Stimulated activated CD4-positive, alpha-beta T cell treated with anti-CD3 and anti-CD28 coated beads, Interleukin-4, amount 100 ng/mL, for 24 hours (primary cell): ENCODE measurements around the gene FZR1.
"Not testable (repeated sequence)": the region's sequence is repeated elsewhere in the genome, so short reads cannot be mapped to it uniquely, and the experiment has no call there.

Source experiments
- DNase-seq: peaks from one replicate; pipeline ENCODE4 v3.0.0-alpha.2; 2020

FZR1 gene

DNA sequence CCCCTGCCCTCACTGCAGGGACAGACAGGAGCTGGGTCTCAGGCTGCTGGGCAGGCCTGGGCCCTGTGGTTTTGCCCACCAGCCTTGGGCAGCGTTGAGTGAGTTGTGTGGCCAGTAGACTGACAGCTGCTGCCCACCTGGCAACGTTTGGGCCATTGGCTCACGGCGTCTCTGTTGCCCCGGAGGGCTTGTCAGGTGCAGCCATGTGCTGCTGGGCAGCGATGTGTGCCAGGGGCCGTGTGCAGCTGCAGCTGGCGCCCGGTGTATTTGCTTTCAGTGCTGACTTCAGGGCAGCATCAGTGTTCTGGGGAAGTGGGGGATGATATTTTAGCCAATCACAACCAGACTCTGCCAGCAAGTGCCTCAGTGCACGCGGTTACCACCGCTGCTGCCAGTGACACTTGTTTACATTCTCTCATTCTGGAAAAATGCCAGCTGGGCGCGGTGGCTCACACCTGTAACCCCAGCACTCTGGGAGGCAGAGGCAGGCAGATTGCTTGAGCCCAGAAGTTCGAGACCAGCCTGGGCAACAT, 10.6 kb downstream of the FZR1 start:
- peak; percentile 23 for DNase-seq

DNA sequence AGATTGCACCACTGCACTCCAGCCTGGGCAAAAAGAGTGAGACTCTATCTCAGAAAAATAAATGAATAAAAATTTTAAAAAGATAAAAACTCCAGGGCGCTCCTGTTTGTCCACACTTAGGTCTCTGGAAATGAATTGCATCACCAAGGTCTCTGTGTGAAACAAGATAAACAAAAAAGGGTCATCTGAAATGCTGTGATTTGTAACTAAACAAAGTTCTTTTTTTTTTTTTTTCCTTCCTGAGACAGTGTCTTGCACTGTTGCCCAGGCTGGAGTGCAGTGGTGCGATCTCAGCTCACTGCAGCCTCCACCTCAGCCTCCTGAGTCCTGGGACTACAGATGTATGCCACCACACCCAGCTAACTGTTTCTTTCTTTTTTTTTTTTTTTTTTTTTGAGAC, 11.5 kb downstream of the FZR1 start:
- no peak for DNase-seq

DNA sequence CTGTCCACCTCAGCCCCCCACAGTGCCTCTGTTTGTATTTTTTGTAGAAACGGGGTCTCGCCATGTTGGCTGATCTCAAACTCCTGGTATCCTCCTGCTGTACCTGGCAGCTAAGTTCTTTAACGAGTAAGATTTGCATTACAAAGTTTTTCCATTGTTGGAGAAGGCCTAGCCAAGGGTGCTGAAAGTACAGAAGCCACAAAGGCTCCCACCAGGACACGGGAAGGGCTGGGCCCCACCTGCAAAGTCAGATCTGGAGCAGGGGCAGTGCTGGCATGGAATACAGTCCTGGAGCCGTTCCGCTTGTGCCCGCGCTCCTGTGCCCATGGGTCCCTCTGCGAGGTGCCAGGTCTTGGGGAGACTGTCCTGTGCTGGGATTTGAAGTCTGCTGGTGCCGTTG, 12.1 kb downstream of the FZR1 start:
- DNase-seq = no peak

DNA sequence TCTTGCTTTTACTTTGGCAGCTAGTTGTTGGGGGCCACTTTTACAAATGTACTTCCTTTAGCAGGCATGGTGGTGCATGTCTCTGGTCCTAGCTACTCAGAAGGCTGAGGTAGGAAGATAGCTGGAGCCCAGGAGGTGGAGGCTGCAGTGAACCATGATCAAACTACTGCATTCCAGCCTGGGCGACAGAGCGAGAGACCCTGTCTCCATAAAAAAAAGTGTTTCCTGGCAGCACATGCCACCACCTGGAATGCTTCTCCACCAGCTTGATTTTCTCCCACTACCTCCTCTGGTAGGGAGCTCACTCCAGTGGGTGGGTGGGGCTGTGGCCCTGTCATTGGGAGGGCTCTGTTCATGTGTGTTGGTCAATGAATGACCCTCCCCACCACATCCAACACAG, 12.5 kb downstream of the FZR1 start:
- DNase-seq = no peak

DNA sequence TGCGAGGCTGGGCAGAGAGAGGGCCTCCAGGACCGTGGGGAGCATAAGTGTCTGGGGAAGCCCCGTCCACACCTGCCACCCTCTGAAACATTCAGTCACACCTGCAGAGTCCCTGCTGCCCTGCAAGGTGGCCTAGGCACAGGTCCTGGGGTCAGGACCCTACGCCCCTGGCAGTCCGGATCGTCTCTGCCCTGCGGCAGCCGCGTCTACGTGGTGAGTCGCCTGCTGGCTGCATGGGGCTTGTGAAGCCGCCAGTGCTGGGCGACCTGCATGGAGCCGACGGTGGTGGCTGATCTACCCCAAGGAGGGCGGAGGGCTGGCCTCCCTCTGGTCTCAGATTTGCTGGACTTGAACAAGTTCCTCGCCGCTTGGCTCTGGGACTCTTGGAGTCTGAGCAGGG, 13.0 kb downstream of the FZR1 start:
- DNase-seq = no peak

DNA sequence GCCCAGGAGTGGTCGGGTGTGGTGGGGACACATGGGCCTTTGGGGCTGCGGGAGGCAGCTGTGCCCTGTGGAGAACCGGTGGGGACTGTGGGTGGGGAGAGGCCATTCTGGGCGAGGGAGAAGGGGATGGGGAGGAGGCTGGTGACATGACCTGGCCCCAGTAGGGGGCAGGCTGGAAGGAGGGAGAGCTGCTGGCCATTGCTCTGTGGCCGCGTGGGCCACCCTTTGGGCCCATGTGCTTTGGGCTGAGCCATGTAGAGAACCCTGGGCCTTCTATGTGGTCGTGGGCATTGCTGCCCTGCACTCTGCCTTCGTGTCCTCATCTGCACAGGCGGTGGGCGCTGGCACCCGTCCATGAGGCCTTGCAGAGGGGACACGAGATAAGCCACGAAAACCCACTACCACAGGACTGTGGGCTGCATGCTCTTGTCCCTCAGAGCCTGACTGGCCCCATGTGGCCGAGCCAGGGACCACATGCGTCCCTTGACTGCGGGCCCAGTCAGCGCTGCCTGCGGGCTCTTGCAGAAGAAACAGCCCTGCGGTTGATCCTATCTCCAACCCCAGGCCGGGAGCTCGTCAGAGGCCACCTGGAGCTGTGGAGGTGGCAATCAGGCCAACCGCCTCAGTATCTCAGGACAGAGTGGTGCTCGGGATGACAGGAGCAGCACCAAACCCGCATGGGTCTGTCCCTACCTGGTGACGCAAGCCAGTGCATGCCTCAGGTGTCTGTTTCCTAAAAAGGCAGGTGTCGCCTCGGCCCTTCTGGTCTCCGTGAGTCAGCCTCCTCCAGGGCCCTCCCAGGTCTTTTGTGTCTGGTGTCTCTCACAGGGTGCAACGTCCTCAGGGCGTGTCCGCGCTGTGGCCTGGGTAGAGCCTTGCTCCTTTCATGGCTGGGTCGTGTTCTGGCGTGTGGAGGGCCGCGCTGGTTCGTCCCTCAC, 14.3 kb downstream of the FZR1 start:
- DNase-seq = no peak

DNA sequence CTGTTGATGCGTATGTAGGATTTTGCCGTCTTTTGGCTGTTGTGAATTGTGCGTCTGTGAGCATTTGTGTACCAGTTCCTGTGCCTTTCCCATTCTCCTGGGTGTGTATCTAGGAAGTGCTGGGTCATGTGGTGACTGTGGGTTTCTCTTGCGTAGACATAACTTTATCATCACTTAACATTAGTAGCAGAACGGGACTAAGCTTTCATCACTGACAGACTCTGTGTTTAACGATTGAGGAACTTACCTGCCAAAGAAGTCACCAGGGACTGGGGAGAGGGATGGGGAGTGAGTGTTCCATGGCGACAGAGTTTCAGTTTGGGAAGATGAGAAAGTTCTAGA, 15.0 kb downstream of the FZR1 start:
- no peak for DNase-seq

DNA sequence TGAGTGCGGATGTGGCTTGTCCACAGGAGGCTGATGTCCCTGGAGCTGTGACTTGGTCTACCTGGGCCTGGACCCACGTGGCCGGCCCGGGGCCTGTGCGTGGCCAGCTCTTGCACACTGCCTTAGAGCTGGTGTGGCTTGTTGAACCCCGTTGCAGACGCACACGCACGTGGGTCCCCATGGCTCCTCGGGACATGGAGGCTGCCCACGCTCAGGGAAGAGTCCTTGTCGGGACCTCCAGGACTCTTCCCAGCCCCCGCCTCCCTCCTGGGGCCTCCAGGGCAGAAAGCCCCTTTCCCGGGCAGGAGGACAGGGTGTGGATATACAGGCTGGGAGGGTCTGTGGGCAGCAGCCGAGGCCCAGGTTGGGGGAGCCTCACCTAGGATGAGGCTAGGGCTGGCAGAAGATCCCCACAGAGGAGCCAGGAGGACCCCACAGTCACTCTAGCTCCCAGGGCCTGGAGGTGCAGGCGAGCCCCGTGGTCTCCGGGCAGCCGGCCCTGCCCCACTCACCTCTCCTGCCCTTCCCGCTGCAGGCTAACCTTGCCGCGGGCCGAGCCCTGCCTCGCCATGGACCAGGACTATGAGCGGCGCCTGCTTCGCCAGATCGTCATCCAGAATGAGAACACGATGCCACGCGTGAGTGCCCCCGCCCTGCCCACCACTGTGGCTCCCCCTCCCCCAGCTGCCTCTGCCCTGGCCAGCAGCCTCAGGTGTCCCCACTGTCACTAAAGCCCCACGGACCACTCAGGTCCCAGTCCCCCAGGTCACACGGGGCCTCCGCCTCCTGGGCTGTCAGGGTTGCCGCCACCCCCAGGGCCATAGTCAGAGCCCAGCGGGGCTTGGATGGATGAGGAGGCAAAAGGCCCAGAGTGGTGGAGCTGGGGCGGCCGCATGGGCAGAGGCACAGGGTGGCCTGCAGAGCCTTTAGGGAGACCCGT, 16.6 kb downstream of the FZR1 start:
- DNase-seq = no peak

DNA sequence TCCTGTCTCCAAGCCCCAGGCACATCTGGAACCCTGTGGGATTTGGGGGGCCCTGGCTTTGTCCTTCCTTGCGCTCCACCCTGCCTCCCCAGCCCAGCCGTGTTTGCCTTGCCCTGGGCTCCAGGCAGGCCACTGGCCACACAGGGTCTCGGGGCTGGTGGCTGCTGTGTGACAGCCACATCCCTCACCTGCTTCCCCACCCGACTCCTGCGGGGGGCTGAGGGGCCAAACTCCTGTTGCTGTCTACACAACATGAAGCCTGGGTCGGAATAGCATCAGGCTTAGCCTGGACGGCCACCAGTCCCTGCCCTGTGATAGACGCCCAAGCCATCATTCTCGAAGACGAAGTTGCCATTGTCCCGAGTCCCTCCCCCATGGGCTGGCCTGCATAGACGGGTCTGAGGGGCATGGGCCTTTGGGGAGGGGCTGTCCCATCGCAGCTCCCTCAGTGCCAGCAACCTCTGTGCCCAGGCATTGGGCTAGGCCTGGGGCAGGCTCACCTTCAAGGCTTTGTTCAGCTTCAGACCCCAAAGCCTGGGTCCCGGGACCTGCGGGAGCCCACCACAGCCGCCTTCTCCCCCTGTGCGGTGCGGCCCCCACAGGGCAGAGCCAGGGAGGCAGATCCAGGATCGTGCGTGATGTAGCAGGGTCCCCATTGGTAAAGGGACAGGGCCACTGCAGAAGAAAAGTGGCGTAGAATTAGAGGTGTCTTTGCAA, 17.4 kb downstream of the FZR1 start:
- no peak for DNase-seq

DNA sequence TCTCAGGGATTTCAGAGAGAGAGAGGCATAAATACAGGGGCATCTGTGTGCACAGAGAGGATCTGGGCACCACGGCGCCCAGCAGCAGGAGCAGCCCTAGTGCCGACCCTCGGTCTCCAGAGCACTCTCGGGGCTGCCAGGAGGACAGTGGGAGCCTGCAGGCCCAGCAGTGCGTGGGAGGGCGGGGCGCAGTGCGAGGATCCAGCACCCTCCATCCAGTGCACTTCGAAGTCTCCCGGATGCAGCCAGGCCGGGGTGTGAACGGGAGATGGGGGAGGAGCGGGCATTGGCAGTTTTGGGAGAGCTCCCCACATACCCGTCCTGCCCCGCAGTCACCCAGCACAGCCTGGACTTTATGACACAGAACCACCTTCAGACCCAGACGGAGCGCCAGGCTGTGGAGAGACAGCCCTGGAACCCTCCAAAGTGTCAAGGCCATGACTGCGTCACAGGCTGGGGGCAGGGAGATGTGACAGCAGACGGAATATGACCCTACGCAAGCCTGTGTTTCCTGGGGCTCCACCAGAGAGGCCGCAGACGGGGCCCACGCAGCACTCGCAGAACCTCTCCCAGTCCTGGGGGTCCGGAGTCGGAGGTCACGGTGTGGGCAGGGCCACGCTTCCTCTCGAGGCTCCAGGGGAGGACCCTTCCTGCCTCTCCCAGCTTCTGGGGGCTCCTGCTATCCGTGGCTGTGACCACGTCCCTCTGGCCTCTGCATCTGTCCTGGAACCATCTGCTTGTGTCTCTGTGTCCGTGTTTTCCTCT, 18.1 kb downstream of the FZR1 start:
- DNase-seq = no peak

DNA sequence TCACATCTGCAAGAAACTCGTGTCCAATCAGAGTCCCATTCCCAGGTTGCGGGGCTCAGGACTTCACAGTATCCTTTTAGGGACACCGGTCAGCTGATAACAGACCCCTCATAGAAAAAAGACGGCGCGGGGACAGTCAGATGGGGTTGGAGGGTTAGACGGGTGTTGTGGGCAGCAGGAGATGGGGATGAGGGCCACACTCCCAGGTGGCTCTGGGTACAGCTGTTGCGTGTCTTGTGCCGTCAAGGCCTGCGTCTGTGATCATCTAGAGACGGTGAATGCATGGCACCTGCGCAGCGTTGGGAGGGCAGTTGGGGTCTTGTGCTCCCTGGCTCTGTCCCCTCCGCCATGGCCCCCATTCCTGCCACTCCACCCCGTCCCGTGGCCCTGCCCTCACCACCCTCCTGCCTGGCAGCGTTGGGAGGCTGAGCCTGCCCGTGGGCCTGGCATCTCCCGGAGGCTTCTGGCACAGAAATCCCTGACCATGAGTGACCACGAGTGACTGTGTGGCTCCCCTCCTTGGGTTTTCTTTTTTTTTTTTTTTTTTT, 18.9 kb downstream of the FZR1 start:
- DNase-seq = no peak

DNA sequence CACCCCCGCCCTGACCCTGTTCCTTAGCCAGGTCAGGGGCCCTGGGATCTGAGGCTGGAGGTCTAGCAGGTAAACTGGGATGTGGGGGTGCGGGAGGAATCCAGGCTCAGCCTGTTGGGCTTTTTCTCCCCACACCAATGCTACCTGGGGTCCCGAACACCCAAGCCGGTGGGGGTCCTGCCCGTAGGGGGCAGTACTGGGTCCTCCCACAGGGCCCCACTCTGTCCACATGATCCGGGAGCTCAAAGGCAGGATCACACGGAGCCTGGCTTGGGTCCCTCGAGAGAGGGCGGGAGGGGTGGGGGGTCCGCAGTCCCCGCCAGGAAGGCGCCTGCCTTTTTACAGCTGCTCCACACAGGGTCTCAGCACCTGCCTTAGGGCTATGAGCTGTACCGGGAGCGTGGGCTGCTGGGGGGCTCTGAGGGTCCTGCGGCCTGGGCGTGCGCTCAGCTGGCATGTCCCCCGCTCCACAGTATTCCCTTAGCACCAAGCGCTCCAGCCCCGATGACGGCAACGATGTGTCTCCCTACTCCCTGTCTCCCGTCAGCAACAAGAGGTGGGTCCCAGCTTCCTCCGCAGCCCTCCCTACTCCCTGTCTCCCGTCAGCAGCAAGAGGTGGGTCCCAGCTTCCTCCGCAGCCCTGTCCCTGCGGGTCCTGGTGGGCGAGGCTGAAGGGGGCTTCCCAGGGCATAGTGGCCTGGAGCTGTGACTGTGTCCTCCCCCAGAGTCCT, 20.6 kb downstream of the FZR1 start:
- no peak for DNase-seq

DNA sequence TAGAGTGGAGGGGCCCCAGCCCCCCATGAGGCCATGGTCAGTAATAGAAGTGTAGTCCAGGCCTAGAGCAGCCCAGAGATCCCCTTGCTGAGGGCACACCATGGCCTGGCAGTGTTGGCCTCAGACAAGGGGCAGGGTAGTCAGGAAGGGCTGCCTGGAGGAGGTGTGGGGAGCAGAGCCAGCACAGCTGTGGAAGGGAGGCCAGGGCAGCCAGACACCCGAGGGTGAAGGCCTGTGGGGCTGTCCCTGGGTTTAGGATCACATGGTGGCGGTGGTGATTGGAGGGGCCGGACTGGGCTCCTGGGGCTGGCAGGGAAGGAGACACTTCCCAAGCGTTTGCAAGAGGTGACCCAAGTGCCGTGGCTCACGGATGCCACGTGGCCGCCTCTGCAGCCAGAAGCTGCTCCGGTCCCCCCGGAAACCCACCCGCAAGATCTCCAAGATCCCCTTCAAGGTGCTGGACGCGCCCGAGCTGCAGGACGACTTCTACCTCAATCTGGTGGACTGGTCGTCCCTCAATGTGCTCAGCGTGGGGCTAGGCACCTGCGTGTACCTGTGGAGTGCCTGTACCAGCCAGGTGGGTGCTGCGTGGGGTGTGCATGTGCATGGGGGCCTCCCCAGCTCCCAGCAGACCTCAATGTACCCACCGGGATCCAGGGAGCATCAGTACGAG, 21.3 kb downstream of the FZR1 start:
- no peak for DNase-seq

DNA sequence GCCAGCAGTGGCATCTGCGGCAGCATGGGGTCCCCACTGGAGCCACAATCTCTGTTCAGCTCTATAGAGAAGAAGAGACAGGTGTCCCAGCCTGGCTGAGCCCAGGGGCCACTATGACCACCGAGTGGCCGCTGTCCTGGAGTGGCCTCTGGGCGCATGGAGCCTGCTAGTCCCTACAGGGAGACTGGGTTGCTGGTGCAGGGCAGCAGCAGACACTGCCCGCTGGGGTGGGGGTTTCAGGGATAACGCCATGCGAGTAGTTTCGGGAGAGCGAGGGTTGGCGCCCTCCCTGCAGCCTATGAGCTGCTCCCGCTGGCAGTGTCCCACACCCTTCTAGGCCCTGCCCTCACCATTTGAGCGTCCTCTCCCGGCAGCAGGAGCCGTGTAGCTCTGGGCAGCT, 22.0 kb downstream of the FZR1 start:
- DNase-seq = no peak

DNA sequence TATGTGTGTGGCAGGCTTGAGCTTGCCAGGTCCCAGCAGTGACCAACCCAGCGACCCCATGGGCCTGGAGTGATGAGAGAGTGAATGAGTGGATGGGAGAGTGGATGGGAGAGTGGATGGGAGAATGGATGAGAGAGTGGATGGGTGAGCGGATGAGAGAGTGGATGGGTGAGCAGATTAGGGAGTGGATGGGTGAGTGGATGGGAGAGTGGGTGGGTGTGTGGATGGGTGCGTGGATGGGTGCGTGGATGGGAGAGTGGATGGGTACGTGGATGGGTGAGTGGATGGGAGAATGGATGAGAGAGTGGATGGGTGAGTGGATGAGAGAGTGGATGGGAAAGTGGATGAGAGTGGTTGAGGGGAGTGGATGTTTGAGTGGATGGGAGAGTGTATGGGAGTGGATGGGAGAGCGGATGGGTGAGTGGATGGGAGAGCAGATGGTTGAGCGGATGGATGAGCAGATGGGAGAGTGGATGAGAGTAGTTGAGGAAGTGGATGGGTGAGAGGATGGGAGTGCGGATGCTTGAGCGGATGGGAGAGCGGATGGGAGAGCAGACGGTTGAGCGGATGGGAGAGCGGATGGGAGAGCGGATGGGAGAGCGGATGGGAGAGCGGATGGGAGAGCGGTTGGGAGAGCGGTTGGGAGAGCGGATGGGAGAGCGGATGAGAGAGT, 22.6 kb downstream of the FZR1 start:
- no peak for DNase-seq

DNA sequence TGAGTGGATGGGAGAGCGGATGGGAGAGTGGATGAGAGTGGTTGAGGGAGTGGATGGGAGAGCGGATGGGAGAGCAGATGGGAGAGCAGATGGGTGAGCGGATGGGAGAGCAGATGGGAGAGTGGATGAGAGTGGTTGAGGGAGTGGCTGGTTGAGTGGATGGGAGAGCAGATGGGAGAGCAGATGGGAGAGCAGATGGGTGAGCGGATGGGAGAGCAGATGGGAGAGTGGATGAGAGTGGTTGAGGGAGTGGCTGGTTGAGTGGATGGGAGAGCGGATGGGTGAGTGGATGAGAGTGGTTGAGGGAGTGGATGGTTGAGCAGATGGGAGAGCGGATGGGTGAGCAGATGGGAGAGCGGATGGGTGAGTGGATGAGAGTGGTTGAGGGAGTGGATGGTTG, 23.2 kb downstream of the FZR1 start:
- not testable (repeated sequence) for DNase-seq

DNA sequence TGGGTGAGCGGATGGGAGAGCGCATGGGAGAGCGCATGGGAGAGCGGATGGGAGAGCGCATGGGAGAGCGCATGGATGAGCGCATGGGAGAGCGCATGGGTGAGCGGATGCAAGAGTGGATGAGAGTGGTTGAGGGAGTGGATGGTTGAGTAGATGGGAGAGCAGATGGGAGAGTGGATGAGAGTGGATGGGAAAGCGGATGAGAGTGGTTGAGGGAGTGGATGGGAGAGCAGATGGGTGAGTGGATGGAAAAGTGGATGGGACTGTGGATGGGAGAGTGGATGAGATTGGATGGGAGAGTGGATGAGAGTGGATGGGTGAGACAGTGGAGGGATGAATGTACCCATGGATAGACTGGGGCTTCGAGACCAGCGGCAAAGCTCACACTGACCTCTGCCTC, 24.3 kb downstream of the FZR1 start:
- DNase-seq = no peak

DNA sequence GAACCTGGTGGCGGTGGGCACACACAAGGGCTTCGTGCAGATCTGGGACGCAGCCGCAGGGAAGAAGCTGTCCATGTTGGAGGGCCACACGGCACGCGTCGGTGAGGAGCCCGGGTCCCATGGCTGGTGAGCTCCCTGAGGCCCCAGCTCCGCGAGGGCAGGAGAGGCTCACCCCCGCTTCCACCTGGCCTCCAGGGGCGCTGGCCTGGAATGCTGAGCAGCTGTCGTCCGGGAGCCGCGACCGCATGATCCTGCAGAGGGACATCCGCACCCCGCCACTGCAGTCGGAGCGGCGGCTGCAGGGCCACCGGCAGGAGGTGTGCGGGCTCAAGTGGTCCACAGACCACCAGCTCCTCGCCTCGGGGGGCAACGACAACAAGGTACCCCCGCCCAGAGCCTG, 25.6 kb downstream of the FZR1 start:
- DNase-seq = no peak

DNA sequence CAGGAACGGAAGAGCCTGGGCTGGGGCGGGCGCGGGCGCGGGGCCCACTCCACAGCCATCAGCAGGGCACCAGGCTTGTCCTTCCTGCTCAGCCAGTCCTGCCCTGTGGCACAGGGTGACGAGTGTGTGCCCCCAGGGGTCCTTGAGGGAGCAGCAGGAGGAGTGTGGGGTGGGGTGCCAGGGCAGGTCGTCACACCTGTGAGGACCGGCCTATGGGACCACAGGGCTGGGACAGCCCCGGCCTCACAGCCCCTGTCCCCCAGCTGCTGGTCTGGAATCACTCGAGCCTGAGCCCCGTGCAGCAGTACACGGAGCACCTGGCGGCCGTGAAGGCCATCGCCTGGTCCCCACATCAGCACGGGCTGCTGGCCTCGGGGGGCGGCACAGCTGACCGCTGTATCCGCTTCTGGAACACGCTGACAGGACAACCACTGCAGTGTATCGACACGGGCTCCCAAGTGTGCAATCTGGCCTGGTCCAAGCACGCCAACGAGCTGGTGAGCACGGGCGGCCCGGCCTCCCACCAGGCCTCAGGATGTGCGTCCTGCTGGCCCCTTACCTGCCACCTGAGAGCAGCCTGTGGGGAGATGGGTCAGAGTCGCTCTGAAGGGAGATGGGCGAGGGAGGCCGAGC, 26.2 kb downstream of the FZR1 start:
- no peak for DNase-seq

DNA sequence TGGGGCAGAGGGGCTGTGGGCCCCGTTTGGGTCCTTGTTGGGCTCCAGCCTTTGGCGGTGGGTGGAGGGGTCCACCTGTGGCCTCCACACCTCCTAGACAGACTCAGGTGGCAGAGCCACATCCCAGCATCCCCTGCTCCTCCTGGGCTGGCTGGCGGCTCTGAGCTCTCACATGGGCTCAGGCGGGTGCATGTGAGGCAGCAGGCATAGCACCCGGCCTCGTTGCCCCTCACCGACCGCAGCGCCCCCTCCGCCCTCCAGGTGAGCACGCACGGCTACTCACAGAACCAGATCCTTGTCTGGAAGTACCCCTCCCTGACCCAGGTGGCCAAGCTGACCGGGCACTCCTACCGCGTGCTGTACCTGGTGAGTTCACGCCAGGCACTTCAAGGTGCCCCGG, 26.9 kb downstream of the FZR1 start:
- DNase-seq = no peak
